GM19468 (cell line): Measurements from ENCODE around the gene PALM3.

Experiments
- ATAC-seq: cut with Tn5 transposase; IDR thresholded peaks from one replicate; pipeline ENCODE4 v1.9.1; 2021; ENCODE audit warnings: mild to moderate bottlenecking, moderate library complexity, moderate number of reproducible peaks; ENCODE audit not compliant: unreplicated experiment; ENCODE audit errors: extremely low read depth

The PALM3 gene

GRCh38 chr19:14061751-14062557 lies at the start of gene PALM3:
PALM3 (minus strand) TSS chr19:14062076; CDS start chr19:14061980, 96 bp downstream.
- no peak for ATAC-seq

GRCh38 chr19:14111486-14111885 lies 49.6 kb upstream of the PALM3 start:
- ATAC-seq: no peak

GRCh38 chr19:14110650-14111049 lies 48.8 kb upstream of the PALM3 start:
- no peak for ATAC-seq

- ATAC-seq: no peak
Observed at GRCh38 chr19:14107581-14108461, 45.9 kb upstream of the PALM3 start.

- ATAC-seq: no peak
Observed at GRCh38 chr19:14106840-14107239, 45.0 kb upstream of the PALM3 start.

GRCh38 chr19:14105680-14106079 lies 43.8 kb upstream of the PALM3 start:
- no peak for ATAC-seq

- ATAC-seq: no peak
Observed at GRCh38 chr19:14103310-14103709, 41.4 kb upstream of the PALM3 start.

GRCh38 chr19:14102756-14103155 lies 40.9 kb upstream of the PALM3 start:
- no peak for ATAC-seq

GRCh38 chr19:14102102-14102696 lies 40.3 kb upstream of the PALM3 start:
- ATAC-seq: no peak

GRCh38 chr19:14101003-14101545 lies 39.2 kb upstream of the PALM3 start:
- no peak for ATAC-seq

- ATAC-seq: no peak
Observed at GRCh38 chr19:14097532-14098151, 35.8 kb upstream of the PALM3 start.

- ATAC-seq: no peak
Observed at GRCh38 chr19:14096272-14096992, 34.6 kb upstream of the PALM3 start.

- ATAC-seq: no peak
Observed at GRCh38 chr19:14094854-14095253, 33.0 kb upstream of the PALM3 start.

- ATAC-seq: no peak
Observed at GRCh38 chr19:14093117-14093823, 31.4 kb upstream of the PALM3 start.

GRCh38 chr19:14091813-14092462 lies 30.1 kb upstream of the PALM3 start:
- no peak for ATAC-seq

- ATAC-seq: peak; percentile 37
Observed at GRCh38 chr19:14091081-14091812, 29.4 kb upstream of the PALM3 start.

- no peak for ATAC-seq
Observed at GRCh38 chr19:14090509-14091080, 28.7 kb upstream of the PALM3 start, which contains the start of gene SAMD1. SAMD1 (minus strand) TSS chr19:14090751.
